ENCODE data around the gene FLCN. TPM values are rescaled to one million over a fixed set of nuclear protein-coding genes. Genes with fewer than 3 reads are reported as not detected.

Gene FLCN
- total and polyA plus RNA-seq, 4 donors: 8.5 to 46.7 (median 28.4) TPM

GRCh38 chr17:17217995-17218394, 19.0 kb downstream of the FLCN start:
- no peak for TF ChIP-seq HNF4G (IDR thresholded peaks at IDR 0.05)
- Histone ChIP-seq H3K4me3 (ENCODE audit: low read depth in 1 of 3, low read length in 3 of 3) (no peak overlapping the region), H3K9me3 (ENCODE audit: control insufficient read depth in 4 of 4, low read length in 3 of 4) (no peaks in the 10 kb centered on the region), H3K9ac (ENCODE audit: low read depth in 1 of 2, low read length in 2 of 2) (no peak overlapping the region), H3K27me3 (ENCODE audit: control insufficient read depth in 4 of 4, insufficient read depth in 4 of 4, low read length in 3 of 4) (no peaks in the 10 kb centered on the region), H3K27ac (ENCODE audit: low read depth in 1 of 2, low read length in 2 of 2) (no peak overlapping the region), H3K36me3 (ENCODE audit: control insufficient read depth in 4 of 4, insufficient read depth in 3 of 4, low read depth in 1 of 4, low read length in 3 of 4) (peaks cover 36 to 89% (median 71%) of the 10 kb centered on the region in 4 donors), H3K4me1 (ENCODE audit: control insufficient read depth in 4 of 4, insufficient read depth in 4 of 4, low read length in 3 of 4) (no peaks in the 10 kb centered on the region)
- no peak for DNase-seq (ENCODE audit: low spot score)
- 95% methylated on average over 3 of the region's 3 CpGs for WGBS

- Histone ChIP-seq H3K4me3 (ENCODE audit: low read depth in 1 of 3, low read length in 3 of 3) (no peak overlapping the region), H3K9ac (ENCODE audit: low read depth in 1 of 2, low read length in 2 of 2) (no peak overlapping the region), H3K4me1 (ENCODE audit: control insufficient read depth in 4 of 4, insufficient read depth in 4 of 4, low read length in 3 of 4) (no peaks in the 10 kb centered on the region), H3K9me3 (ENCODE audit: control insufficient read depth in 4 of 4, low read length in 3 of 4) (no peaks in the 10 kb centered on the region), H3K27me3 (ENCODE audit: control insufficient read depth in 4 of 4, insufficient read depth in 4 of 4, low read length in 3 of 4) (no peaks in the 10 kb centered on the region), H3K36me3 (ENCODE audit: control insufficient read depth in 4 of 4, insufficient read depth in 3 of 4, low read depth in 1 of 4, low read length in 3 of 4) (peaks cover 31 to 84% (median 65%) of the 10 kb centered on the region in 4 donors), H3K27ac (ENCODE audit: low read depth in 1 of 2, low read length in 2 of 2) (no peak overlapping the region)
- no peak for DNase-seq (ENCODE audit: low spot score)
- TF ChIP-seq RAD21 (IDR thresholded peaks at IDR 0.05): no peak
- TF ChIP-seq REST (IDR thresholded peaks at IDR 0.05): no peak
- no peak for TF ChIP-seq HNF4A (conservative IDR thresholded peaks at IDR 0.05)
- no peak for TF ChIP-seq TAF1 (conservative IDR thresholded peaks at IDR 0.05)
- no peak for TF ChIP-seq FOXA1 (IDR thresholded peaks at IDR 0.05)
- TF ChIP-seq MAX (IDR thresholded peaks at IDR 0.05): no peak
- no peak for TF ChIP-seq ATF3 (IDR thresholded peaks at IDR 0.05)
- no peak for TF ChIP-seq HNF4G (IDR thresholded peaks at IDR 0.05)
- no peak for TF ChIP-seq YY1 (IDR thresholded peaks at IDR 0.05)
- TF ChIP-seq NR2F2 (IDR thresholded peaks at IDR 0.05): no peak
- TF ChIP-seq EGR1 (IDR thresholded peaks at IDR 0.05; ENCODE audit: low read depth in 2 of 2): no peak
- no peak for TF ChIP-seq JUND (IDR thresholded peaks at IDR 0.05)
- no peak for TF ChIP-seq GABPA (IDR thresholded peaks at IDR 0.05 in 1 of 2, conservative IDR thresholded peaks at IDR 0.05 in 1 of 2)
- no peak for TF ChIP-seq CTCF (IDR thresholded peaks at IDR 0.05; ENCODE audit: low read depth, low read length, missing input control)
- WGBS: 89% methylated on average over 16 of the region's 16 CpGs
These were observed 20.2 kb downstream of the FLCN start for GRCh38 chr17:17216776-17217175.
